Ecto neural progenitor cell (in vitro differentiated cells): ENCODE measurements around the gene C3orf52.

Experiments used
- DNase-seq: peaks from one replicate; pipeline ENCODE4 v3.0.0-alpha.2; 2018; ENCODE audit warnings: low spot score

Gene C3orf52

DNA sequence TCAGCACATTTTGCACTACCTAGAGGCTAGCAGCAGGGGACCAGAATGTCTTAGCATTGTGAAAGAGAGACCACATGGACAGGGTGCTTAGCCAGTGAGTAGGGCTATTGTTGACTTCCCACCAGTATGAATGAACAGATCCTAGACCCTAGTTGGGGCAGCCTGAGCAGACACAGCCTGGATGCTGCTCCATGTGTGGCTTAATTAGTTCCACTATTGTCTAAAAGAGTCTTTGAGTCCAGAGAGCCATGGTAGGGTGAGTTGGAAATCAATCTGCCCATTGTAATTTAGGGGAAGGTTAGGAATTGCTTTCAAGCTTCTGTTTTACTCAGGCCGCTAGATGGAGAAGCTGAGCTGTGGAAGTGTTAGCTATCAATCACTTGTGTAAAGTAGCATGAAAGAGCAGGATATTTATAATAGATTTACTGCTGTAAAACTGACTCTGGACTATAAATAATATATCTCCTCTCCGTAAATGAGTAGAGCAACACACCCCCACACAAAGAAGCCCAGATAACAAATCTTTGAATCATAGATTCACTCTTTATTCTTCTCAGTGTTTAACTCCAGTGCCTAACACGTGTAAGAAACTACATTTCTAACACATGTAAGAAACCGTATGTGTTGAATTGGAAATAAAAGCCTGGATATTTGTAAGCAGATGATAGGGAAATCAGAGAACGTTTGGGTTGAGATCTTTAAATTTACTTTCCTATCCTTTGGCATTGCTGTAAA lies 50.9 kb downstream of the C3orf52 start:
- DNase-seq = peak; percentile 71

GRCh38 chr3:112137781-112138180 lies 51.6 kb downstream of the C3orf52 start:
- no peak for DNase-seq

DNA sequence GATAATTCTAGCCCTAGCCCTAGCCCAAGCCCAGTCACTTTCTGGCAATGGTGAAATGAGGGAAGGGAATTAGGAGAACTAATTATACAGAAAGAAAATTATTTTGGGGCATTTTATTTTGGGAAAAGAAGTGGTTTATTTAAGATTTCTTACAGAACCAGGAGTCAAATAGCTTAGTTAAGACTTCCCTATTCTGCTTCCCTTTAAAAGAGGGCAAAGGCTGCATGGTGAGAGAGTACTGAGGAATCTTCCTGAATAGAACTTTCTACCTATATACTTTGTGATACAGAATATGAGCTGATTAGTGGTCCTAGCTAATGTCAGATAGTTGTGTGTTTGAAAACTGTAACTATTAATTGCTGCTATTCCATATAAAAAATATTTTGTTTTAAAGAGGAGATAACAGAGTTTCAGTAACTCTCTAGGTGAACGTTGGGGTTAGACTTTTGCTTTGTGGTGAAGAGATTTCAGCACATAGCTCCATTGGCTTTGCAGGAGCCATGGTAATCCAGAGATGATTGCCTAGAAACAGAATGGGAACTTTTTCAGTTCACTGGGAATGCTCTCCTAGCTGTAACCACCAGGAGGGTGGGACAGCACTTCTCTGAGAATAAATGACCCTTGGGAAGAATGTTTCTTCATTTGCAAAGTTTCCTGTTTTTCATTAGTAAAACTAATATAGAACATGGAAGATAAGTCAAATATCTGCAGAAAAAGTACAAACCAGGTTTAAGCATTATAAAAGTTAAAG lies 52.2 kb downstream of the C3orf52 start:
- no peak for DNase-seq

- DNase-seq = no peak
These were observed 54.4 kb downstream of the C3orf52 start for GRCh38 chr3:112140584-112140983.

GRCh38 chr3:112141293-112141692 lies 55.1 kb downstream of the C3orf52 start:
- DNase-seq = no peak

- DNase-seq = no peak
These were observed 57.1 kb downstream of the C3orf52 start for GRCh38 chr3:112143251-112143650.

- no peak for DNase-seq
These were observed 57.5 kb downstream of the C3orf52 start for GRCh38 chr3:112143689-112144088.

DNA sequence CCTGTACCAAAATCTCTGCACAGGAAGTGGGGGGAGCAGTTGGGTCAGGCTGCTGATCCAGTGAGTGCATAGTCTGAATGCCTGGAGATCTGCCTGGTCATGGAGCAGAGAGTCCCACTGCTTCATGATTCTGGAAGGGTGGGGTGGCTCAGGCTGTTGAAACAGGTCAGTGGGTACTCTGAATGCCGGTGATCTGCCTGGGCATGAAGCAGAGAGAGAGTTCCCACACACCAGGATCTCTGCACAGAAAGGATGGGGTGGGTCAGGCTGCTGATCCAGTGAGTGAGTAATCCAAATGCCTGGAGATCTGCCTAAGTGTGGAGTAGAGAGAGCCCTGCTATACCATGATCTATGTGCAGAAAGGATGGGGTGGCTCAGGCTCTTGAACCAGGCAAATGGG lies 62.9 kb downstream of the C3orf52 start:
- DNase-seq = no peak

GRCh38 chr3:112167758-112168157 lies 81.6 kb downstream of the C3orf52 start:
- DNase-seq = no peak
